UCSD-AML1 (cell line): Measurements from ENCODE around the gene SYVN1.

Source experiments
- DNase-seq: peaks from one replicate; lab custom pipeline; 2025; ENCODE audit not compliant: unreplicated experiment; lab: John Stamatoyannopoulos, UW

The SYVN1 gene

DNA sequence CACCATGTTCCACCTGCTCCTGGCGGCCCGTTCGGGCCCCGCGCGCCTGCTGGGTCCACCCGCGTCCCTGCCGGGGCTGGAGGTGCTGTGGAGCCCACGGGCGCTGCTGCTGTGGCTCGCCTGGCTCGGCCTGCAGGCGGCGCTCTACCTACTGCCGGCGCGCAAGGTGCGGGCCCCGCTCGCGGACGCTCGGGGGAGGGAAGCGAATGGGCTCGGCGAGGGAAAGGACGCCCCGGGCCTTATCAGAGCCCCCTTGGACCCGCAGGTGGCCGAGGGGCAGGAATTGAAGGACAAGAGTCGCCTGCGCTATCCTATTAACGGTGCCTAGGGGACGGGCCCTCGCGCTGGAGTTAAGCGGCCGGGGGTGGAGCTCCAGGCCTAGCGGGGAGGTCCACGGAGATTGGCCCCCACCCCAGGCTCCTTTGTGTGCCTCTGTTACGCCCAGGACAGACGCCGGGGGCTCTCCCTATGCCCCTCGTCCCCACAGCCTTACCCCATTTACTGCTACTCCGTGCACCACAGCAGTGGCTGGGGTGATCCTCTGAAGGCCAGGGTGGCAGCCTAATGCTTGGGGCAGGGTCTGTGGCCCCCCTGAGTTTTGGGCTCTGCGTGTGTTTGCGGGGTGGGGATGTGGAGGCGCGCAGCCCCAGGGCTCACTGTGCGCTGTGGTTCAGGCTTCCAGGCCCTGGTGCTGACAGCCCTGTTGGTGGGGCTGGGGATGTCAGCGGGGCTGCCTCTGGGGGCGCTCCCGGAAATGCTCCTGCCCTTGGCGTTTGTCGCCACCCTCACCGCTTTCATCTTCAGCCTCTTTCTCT is 21.6 kb downstream of the SYVN1 start:
- DNase-seq, result peak; percentile 77

- peak; percentile 94 for DNase-seq
Observed at GRCh38 chr11:65111744-65112545, 22.4 kb downstream of the SYVN1 start, which contains the start of gene TM7SF2. TSS of gene TM7SF2 (plus strand) at chr11:65111872. CDS start at chr11:65112016, 144 bp downstream.

DNA sequence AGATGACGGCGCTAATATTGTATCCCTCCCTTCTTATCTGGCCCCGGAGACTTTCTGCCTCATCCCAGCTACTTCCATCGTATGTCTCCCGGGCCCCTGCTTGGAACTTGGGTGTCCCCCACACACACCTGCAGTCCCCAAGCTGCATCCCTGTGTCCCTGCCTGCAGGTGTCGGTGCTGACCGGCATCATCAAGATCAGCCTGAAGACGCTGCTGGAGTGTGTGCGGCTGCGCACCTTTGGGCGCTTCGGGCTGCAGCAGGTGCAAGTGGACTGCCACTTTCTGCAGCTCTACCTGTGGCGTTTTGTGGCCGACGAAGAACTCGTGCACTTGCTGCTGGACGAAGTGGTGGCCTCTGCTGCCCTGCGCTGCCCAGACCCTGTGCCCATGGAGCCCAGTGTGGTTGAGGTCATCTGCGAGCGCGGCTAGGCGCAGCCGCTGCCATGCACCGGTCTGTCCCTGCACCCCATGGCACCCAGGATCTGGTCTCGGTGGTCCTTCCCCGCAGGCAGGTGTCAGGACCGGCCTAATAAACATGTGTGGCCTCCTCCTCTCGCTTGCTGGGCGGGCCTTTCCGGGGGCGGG is 23.1 kb downstream of the SYVN1 start:
- no peak for DNase-seq

- peak; percentile 85 for DNase-seq
Observed at GRCh38 chr11:65110354-65110861, 23.9 kb downstream of the SYVN1 start.

DNA sequence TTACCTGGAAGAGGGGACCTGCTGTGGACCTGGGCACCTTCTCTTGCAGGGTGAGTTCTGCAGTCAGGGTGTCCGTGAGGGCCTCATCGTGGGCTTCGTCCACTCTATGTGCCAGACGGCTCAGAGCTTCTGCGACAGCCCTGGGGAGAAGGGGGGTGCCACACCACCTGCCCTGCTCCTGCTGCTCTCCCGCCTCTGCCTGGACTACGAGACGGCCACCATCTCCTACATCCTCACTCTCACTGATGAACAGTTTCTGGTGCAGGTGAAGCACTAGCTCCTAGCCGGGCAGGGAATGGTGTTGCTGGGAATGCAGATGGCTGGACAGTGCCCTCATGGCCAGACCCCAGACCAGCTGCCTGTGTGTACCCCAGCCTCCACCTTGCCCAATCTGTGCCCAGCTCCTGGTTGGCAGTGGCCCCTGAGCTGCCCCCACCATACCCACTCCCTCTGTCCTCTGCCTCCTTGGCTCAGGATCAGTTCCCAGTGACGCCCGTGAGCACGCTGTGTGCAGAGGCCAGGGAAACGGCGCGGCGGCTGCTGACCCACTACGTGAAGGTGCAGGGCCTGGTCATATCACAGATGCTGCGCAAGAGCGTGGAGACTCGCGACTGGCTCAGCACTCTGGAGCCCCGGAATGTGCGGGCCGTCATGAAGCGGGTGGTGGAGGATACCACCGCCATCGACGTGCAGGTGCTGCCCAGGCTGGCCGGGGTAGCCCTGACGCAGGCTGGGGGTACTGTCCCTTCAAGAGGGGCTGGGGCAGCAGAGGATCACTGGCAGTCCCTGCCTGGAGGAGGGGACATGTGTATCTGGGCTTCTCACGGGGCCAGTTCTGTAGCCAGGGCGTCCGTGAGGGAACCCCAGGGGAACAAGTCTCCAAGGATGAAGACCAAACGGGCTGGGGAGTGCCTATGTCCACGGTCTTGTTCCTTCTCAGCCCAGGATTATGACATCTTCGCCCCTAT is 24.8 kb downstream of the SYVN1 start:
- DNase-seq, result no peak

DNA sequence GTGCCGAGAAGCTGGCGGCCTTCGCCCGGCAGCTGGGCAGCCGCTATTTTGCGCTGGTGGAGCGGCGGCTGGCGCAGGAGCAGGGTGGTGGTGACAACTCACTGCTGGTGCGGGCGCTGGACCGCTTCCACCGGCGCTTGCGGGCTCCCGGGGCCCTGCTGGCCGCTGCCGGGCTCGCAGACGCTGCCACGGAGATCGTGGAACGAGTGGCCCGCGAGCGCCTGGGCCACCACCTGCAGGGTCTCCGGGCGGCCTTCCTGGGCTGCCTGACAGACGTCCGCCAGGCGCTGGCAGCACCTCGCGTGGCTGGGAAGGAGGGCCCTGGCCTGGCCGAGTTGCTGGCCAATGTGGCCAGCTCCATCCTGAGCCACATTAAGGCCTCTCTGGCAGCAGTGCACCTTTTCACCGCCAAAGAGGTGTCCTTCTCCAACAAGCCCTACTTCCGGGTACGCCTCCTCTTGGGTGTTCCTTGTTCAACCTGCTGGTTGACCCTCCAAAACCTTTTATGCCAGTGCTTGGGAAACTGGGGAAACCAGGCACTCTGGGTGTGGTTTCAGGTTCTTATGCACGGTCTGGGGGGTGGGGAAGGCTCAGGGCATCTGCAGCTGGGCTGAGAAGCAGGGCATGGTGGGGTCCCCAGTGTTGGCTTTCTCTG is 25.7 kb downstream of the SYVN1 start:
- DNase-seq, result no peak

DNA sequence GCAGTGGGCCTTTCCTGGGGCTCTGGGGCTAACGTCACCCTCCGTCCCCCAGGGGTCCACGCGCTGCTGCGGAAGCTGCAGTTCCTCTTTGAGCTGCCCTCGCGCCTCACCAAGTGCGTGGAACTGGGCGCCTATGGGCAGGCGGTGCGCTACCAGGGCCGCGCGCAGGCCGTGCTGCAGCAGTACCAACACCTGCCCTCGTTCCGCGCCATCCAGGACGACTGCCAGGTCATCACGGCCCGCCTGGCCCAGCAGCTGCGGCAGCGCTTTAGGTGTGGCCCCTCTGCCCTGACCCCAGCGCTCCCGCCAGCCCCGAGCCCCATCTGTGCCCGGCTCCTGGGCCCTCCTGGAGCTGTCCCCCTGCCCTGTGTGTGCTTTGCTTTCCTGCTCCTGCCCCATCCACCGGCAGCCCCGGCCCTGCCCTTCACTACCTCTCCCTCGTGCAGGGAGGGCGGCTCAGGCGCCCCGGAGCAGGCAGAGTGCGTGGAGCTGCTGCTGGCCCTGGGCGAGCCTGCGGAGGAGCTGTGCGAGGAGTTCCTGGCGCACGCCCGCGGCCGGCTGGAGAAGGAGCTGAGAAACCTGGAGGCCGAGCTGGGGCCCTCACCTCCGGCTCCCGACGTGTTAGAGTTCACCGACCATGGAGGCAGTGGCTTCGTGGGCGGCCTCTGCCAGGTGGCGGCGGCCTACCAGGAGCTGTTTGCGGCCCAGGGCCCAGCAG is 26.4 kb downstream of the SYVN1 start:
- DNase-seq, result no peak

DNA sequence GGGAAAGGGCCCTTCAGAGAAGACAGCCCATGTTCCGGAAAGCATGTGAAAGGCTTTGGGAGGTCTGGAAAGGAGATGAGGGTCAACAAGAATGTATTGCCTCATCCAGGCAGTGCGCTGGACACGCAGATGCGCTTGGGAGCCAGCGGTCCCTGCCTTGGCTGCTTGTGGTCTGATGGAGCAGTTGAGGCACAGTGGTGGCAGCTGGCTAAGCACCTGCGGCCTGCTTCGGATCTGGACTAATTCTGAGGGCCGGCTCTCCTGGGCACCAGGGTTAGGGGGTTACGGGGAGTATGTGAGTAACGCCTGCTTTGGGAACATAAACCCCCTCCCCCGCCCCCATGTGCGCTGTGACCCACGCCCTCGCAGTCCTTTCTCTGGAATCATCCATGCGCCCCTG is 27.2 kb downstream of the SYVN1 start:
- DNase-seq, result no peak

DNA sequence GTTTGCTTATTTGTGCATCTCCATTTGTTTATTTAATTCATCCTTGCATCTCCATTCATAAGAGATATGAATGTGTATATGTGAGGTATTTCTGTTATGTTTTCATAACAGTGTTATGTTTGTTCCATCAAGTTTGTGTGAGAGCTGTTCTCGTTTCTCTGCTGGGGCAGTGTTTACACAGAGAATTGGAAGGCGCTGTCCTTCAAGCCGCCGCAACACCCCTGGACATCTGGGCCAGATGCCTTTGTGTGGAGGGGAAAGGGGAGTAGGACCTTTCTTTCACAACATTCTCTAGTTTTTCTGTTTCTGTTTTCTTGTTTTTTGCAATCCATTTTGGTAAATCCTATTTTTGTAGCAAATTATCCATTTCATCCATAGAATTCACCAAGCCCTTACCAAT is 29.7 kb downstream of the SYVN1 start:
- DNase-seq, result no peak

GRCh38 chr11:65103476-65103875 is 30.8 kb downstream of the SYVN1 start:
- no peak for DNase-seq

DNA sequence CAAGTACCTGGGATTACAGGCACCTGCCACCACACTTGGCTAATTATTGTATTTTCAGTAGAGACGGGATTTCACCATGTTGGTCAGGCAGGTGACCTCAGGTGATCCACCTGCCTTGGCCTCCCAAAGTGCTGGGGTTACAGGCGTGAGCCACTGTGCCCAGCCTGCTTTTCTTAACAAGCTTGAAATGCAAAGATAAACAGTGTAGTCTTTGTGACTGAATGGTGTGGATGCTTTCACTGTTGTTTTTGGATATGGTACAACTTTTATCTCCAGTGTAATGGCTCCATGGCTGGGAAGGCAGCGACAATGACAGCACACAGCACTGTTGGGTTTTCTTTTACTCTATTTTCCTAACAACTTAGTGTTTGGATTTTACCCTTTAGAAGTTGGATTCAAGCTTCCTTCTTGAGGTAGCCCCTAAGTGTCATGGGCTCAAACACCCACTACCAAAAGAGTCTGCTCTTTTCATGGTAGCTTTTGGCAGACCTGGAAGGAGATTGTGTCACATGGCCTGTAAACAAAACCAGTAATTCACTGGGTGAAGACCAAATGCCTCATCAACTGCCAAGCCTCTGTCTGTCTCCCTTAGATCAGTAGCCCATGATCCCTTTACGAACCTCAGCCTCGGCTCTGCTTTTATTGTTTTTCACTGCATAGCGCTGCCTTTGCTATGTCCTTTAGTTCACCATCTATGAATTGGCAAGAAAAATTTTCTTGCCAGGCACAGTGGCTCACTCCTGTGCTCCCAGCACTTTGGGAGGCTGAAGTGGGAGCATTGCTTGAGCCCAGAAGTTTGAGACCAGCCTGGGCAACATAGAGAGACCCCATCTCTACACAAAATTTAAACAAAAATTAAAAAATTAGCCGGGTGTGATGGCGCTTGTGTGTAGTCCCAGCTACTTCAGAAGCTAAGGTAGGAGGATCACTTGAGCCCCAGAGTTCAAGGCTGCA is 31.9 kb downstream of the SYVN1 start:
- DNase-seq, result no peak

- DNase-seq, result no peak
Observed at GRCh38 chr11:65100674-65101350, 33.5 kb downstream of the SYVN1 start.

DNA sequence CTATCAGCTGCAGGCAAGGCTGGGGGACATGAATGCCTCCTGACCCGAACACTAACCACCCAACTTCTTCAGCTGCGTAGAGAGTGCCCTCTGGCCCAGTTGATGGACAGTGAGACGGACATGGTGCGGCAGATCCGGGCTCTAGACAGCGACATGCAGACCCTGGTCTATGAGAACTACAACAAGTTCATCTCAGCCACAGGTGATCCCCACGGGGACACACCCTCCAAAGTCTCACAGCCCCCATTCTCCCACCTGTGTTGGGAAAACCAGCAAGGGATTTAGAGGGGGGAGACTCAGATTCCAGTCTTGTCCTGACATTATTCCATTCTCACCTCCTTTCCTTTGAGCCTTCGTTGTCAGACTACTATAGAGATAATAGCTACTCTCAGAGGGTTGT is 37.4 kb downstream of the SYVN1 start:
- DNase-seq, result no peak

- peak; percentile 84 for DNase-seq
Observed at GRCh38 chr11:65095974-65096806, 38.1 kb downstream of the SYVN1 start, which contains the start of gene VPS51. TSS of gene VPS51 (plus strand) at chr11:65096214. CDS start at chr11:65096251, 37 bp downstream.

GRCh38 chr11:65095427-65095826 is 38.9 kb downstream of the SYVN1 start:
- no peak for DNase-seq

DNA sequence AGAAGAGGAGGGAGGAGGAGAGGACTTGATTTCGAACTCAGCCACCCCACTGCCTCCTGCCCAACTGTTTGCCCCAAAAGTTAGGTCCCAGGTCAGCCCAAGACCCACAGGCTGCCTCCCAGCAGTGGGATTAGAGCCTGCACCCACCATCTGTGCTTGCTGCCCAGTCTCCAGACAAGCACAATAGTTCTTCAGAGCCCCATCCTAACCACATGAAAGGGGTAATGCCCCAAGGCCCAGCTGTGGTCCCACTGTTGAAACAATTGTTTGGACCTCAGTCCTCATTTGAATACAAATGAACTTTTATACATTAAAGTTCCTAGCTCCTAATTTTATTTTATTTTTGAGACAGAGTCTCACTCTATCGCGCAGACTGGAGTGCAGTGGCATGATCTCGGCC is 43.7 kb downstream of the SYVN1 start:
- no peak for DNase-seq

DNA sequence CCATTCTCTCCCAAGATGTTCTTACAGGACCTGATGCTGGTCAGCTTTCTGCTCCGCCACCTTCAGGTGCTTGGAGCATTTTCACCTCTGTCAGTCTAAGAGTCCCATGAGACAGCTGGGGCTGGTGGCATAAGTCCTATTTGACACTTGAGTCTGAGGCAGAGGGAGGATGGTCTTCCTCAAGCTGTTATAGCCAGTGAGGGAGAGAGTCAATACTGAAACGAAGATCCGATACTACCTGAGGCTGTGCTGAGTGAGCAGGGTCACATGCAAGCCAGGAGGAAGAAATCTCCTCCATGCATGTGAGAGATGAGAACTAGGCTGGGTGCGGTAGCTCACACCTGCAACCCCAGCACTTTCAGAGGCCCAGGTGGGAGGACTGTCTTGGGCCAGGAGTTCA is 44.7 kb downstream of the SYVN1 start:
- DNase-seq, result no peak
